Neutrophil (primary cell): Measurements from ENCODE around the gene PTER.

ENCODE experiments used
- H3K27ac ChIP-seq: fragments of 200-600 bp; sonication (generic); 2 replicates; pipeline ENCODE4 v1.5.1; 2016; ENCODE audit warnings: mild to moderate bottlenecking, moderate library complexity
- H3K27me3 ChIP-seq: fragments of 200-600 bp; sonication (generic); 2 replicates; pipeline ENCODE4 v1.6.0; 2016; ENCODE audit warnings: mild to moderate bottlenecking
- H3K36me3 ChIP-seq: fragments of 200-600 bp; sonication (generic); 2 replicates; pipeline ENCODE4 v1.5.1; 2017
- H3K4me1 ChIP-seq, 2 experiments: fragments of 200-600 bp in 1 of 2; sonication (generic) in 1 of 2; 1 replicate in 1 of 2; 2 replicates in 1 of 2; pipeline versions ENCODE4 v1.5.1 to v1.6.1; 2013 to 2016; ENCODE audit warnings: low read depth in 1 of 2, low read length in 1 of 2, mild to moderate bottlenecking in 1 of 2, moderate library complexity in 1 of 2; ENCODE audit not compliant: control insufficient read depth in 1 of 2, insufficient read depth in 1 of 2
- H3K4me3 ChIP-seq, 2 experiments: fragments of 200-600 bp in 1 of 2; sonication (generic) in 1 of 2; 1 replicate in 1 of 2; 2 replicates in 1 of 2; pipeline ENCODE4 v1.5.1; 2013 to 2016; ENCODE audit warnings: low read depth in 1 of 2, low read length in 1 of 2, mild to moderate bottlenecking in 1 of 2, moderate library complexity in 1 of 2
- H3K9me3 ChIP-seq: fragments of 200-600 bp; sonication (generic); 2 replicates; pipeline ENCODE4 v1.5.1; 2016
- TF ChIP-seq, protein P1 (sequence below): fragments of 200-600 bp; sonication (generic); IDR thresholded peaks from 2 replicates; pipeline ENCODE4 v1.5.1; 2016; ENCODE audit warnings: antibody characterized with exemption

The PTER gene

DNA sequence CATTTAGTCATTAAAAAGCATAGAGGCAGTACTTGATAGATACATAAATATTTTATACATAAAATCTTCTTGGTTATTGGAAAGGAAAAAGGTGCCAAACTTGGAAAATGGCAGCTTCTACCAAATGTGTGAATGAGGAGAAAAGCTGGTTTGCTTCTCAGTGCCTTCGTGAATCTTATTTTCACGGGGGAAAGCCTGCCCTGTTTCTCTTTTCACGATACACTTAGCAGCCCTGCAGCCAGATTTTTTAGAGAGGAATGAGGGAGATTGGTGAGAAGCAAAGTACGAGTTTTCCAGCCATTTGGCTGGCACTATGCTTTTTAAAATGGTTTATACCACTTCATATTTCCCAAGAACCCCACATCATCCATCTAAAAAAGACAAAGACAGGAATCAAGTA is 107.8 kb downstream of the PTER start:
- TF ChIP-seq, protein P1, sequence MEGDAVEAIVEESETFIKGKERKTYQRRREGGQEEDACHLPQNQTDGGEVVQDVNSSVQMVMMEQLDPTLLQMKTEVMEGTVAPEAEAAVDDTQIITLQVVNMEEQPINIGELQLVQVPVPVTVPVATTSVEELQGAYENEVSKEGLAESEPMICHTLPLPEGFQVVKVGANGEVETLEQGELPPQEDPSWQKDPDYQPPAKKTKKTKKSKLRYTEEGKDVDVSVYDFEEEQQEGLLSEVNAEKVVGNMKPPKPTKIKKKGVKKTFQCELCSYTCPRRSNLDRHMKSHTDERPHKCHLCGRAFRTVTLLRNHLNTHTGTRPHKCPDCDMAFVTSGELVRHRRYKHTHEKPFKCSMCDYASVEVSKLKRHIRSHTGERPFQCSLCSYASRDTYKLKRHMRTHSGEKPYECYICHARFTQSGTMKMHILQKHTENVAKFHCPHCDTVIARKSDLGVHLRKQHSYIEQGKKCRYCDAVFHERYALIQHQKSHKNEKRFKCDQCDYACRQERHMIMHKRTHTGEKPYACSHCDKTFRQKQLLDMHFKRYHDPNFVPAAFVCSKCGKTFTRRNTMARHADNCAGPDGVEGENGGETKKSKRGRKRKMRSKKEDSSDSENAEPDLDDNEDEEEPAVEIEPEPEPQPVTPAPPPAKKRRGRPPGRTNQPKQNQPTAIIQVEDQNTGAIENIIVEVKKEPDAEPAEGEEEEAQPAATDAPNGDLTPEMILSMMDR: no peak
- H3K4me3 ChIP-seq: no peak overlapping the region
- H3K27ac ChIP-seq: no peak overlapping the region
- H3K4me1 ChIP-seq: no peaks in the 10 kb centered on the region
- H3K36me3 ChIP-seq: no peaks in the 10 kb centered on the region
- no peaks in the 10 kb centered on the region for H3K9me3 ChIP-seq
- peaks cover 11% of the 10 kb centered on the region for H3K27me3 ChIP-seq

GRCh38 chr10:16545116-16545736 is 108.4 kb downstream of the PTER start:
- Histone ChIP-seq H3K27ac (no peak overlapping the region), H3K4me3 (no peak overlapping the region), H3K36me3 (no peaks in the 10 kb centered on the region), H3K9me3 (no peaks in the 10 kb centered on the region), H3K27me3 (peaks cover 8% of the 10 kb centered on the region), H3K4me1 (no peaks in the 10 kb centered on the region)
- TF ChIP-seq, protein P1: no peak

DNA sequence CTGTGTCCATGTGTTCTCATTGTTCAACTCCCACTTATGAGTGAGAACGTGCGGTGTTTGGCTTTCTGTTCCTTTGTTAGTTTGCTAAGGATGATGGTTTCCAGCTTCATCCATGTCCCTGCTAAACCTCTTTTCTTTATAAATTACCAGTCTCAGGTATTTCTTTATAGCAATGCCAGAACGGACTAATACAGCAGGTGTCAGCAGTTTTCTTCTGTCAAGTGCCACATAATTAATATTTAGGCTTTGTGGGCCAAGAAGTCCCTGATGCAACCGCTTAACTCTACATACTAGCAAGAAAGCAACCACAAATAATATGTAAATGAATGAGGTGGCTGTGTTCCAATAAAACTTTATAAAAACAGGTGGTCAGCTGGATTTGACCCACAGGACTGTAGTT is 111.2 kb downstream of the PTER start:
- Histone ChIP-seq H3K27ac (no peak overlapping the region), H3K4me3 (no peak overlapping the region), H3K27me3 (peaks cover 8% of the 10 kb centered on the region), H3K9me3 (no peaks in the 10 kb centered on the region), H3K36me3 (no peaks in the 10 kb centered on the region), H3K4me1 (no peaks in the 10 kb centered on the region)
- TF ChIP-seq, protein P1: no peak

DNA sequence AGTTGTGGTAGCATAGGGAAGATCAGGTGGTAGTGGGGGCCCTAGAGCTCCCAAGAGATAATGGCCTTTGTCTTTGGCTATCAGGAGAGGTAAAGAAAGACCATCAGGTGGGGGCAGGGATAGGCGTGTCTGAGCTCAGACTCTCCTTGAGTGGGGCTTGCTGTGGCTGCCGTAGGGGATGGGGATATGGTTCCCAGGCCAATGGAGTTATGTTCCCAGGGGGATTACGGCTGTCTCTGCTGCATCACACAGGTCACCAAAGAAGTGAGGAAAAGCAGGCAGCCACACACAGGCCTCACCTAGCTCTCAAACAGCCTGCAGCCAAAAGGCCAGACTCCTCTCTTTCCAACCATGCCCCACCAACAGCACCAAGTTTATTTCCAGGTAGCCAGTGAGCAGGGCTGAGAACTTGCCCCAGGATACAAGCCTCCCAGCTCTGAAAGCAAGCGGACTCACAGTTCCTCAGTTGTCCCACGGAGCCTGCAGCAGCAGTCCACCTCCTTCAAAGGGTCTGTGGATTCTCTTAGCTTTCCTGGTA is 122.5 kb downstream of the PTER start:
- TF ChIP-seq, protein P1: no peak
- Histone ChIP-seq H3K36me3 (no peaks in the 10 kb centered on the region), H3K27ac (no peak overlapping the region), H3K4me3 (no peak overlapping the region), H3K9me3 (no peaks in the 10 kb centered on the region), H3K4me1 (no peaks in the 10 kb centered on the region), H3K27me3 (no peaks in the 10 kb centered on the region)

DNA sequence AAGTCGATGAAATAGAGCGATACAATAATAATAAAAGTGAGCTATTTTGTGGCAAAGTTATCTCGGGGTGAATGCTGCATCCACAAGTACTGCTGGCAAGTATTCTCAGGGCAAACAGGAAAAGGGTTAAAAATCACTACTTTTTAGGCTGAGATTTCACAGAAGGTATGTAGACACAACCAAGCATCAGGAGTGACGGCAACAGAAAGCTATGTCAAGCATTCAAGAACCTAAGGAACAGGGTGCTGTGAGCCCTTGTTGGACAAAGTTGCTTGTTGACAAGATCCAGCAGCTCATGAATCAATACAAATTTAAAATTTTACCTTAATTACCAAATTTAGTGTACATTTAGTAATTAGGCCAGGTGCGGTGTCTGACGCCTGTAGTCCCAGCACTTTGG is 126.1 kb downstream of the PTER start:
- TF ChIP-seq, protein P1: no peak
- H3K4me3 ChIP-seq: no peak overlapping the region

More for the DNA sequence above, 126.1 kb downstream of the PTER start:
- H3K36me3 ChIP-seq: no peaks in the 10 kb centered on the region
- no peaks in the 10 kb centered on the region for H3K9me3 ChIP-seq
- no peak overlapping the region for H3K27ac ChIP-seq
- H3K4me1 ChIP-seq: no peaks in the 10 kb centered on the region
- H3K27me3 ChIP-seq: no peaks in the 10 kb centered on the region
